ENCODE data around the gene MYH6. TPM values are rescaled to one million over a fixed set of nuclear protein-coding genes. Genes with fewer than 3 reads are reported as not detected.

The MYH6 gene
- total and polyA plus RNA-seq, 2 of the 13 experiments (the other 11 are each of a cell fraction or from before 2014, with no cell fraction given) = 0.01 TPM; not detected in 1

DNA sequence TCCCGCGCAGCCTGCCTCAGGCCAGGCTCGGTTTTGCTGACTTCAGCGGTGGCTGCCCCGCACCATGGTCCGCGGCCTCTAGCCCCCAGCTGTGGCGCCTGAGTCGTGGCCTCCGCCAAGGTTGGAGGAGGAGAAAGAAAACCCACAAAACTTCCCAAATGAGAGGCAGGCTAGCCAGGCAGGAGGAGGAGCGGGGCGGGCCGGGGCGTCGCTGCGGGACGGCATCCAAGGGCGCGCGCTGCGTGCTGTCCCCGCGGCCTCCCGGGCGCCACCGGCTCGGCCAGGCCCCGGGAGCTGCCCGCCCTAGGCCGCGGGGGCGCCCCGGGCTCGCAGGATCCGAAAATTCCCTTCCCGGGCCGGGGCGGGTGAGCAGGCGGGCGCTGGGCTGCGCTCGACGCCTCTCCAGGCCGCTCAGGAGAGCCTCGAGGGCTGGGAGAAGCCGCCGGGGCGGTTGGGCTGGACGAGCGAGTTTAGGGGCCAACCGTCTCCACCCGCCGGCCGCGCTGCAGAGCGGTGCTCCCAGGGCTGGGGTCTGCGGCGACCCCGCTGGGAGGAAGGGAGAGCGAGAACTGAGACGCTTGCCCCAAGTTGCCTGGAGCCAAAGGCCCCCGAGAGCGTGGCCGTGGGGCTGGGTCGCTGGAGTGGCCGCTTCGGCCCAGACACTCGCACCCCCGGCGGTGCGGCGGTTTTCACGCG lies 42.9 kb downstream of the MYH6 start, which contains the start of gene EFS (continued):
- TF ChIP-seq, protein P1, sequence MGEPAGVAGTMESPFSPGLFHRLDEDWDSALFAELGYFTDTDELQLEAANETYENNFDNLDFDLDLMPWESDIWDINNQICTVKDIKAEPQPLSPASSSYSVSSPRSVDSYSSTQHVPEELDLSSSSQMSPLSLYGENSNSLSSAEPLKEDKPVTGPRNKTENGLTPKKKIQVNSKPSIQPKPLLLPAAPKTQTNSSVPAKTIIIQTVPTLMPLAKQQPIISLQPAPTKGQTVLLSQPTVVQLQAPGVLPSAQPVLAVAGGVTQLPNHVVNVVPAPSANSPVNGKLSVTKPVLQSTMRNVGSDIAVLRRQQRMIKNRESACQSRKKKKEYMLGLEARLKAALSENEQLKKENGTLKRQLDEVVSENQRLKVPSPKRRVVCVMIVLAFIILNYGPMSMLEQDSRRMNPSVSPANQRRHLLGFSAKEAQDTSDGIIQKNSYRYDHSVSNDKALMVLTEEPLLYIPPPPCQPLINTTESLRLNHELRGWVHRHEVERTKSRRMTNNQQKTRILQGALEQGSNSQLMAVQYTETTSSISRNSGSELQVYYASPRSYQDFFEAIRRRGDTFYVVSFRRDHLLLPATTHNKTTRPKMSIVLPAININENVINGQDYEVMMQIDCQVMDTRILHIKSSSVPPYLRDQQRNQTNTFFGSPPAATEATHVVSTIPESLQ (CRISPR knock-in tag; conservative IDR thresholded peaks at IDR 0.05) = no peak
- TF ChIP-seq, protein P2, sequence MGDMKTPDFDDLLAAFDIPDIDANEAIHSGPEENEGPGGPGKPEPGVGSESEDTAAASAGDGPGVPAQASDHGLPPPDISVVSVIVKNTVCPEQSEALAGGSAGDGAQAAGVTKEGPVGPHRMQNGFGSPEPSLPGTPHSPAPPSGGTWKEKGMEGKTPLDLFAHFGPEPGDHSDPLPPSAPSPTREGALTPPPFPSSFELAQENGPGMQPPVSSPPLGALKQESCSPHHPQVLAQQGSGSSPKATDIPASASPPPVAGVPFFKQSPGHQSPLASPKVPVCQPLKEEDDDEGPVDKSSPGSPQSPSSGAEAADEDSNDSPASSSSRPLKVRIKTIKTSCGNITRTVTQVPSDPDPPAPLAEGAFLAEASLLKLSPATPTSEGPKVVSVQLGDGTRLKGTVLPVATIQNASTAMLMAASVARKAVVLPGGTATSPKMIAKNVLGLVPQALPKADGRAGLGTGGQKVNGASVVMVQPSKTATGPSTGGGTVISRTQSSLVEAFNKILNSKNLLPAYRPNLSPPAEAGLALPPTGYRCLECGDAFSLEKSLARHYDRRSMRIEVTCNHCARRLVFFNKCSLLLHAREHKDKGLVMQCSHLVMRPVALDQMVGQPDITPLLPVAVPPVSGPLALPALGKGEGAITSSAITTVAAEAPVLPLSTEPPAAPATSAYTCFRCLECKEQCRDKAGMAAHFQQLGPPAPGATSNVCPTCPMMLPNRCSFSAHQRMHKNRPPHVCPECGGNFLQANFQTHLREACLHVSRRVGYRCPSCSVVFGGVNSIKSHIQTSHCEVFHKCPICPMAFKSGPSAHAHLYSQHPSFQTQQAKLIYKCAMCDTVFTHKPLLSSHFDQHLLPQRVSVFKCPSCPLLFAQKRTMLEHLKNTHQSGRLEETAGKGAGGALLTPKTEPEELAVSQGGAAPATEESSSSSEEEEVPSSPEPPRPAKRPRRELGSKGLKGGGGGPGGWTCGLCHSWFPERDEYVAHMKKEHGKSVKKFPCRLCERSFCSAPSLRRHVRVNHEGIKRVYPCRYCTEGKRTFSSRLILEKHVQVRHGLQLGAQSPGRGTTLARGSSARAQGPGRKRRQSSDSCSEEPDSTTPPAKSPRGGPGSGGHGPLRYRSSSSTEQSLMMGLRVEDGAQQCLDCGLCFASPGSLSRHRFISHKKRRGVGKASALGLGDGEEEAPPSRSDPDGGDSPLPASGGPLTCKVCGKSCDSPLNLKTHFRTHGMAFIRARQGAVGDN (CRISPR knock-in tag; IDR thresholded peaks at IDR 0.05) = peak; percentile 34; the same call in 1 of the 2 replicates
- TF ChIP-seq ZNF850 (CRISPR knock-in tag; conservative IDR thresholded peaks at IDR 0.05) (no peak), ZNF136 (CRISPR knock-in tag; IDR thresholded peaks at IDR 0.05; ENCODE audit: low read depth) (no peak)
